Endothelial cell of umbilical vein (primary cell): ENCODE data around the gene NDUFA13. TPM values are rescaled to one million over a fixed set of nuclear protein-coding genes. Genes with fewer than 3 reads are reported as not detected.

Source experiments
- BruUV-seq: library from RNA; stranded (reverse); fragments of 400-500 nt; replicated peaks from 2 replicates; lab custom pipeline; 2021; lab: Mats Ljungman, UMichigan
- CTCF ChIA-PET: fragments of 300-600, 350-600 bp; sonication (Branson Sonifier 250); formaldehyde crosslinking; loops from one replicate; lab custom pipeline; 2021; ENCODE audit warnings: antibody characterized with exemption, inconsistent platforms; lab: Charles Lee
- POLR2A ChIA-PET: fragments of 300-600, 350-600 bp; sonication (Branson Sonifier 250); formaldehyde crosslinking; loops from one replicate; lab custom pipeline; 2021; ENCODE audit warnings: antibody characterized with exemption, inconsistent platforms; lab: Charles Lee
- DNase-seq: peaks from one replicate; pipeline ENCODE4 v3.0.0-alpha.2; 2011; ENCODE audit warnings: low read depth, low spot score
- FAIRE-seq: peaks from 2 replicates; lab custom pipeline; 2011; peaks lifted over from hg19 to GRCh38; lab: Jason Lieb, UNC
- H2AFZ ChIP-seq: 2 replicates; pipeline ENCODE4 v1.6.0; 2012; ENCODE audit warnings: low read depth, low read length, control low read depth, inconsistent platforms
- H3K27ac ChIP-seq: 2 replicates; pipeline ENCODE4 v1.5.1; 2011; ENCODE audit warnings: low read depth, mild to moderate bottlenecking, control low read depth, low read length, moderate library complexity; ENCODE audit not compliant: insufficient read depth
- H3K27me3 ChIP-seq, 2 experiments: 2 replicates each; pipeline versions ENCODE4 v1.6.0 to v1.6.1; 2011; ENCODE audit warnings: low read length in 2 of 2, mixed read lengths in 1 of 2; ENCODE audit not compliant: control insufficient read depth in 2 of 2, insufficient read depth in 2 of 2
- H3K36me3 ChIP-seq, 2 experiments: 2 replicates in 1 of 2; 3 replicates in 1 of 2; pipeline ENCODE4 v1.5.1; 2011; ENCODE audit warnings: low read length in 2 of 2, mild to moderate bottlenecking in 1 of 2, moderate library complexity in 1 of 2; ENCODE audit not compliant: control insufficient read depth in 2 of 2, insufficient read depth in 2 of 2; ENCODE audit errors: extremely low read depth in 1 of 2
- H3K4me1 ChIP-seq: 3 replicates; pipeline ENCODE4 v1.5.1; 2011; ENCODE audit warnings: mild to moderate bottlenecking, low read length; ENCODE audit not compliant: control insufficient read depth, insufficient read depth; ENCODE audit errors: extremely low read depth
- H3K4me2 ChIP-seq: 2 replicates; pipeline ENCODE4 v1.6.1; 2011; ENCODE audit warnings: low read length, control low read depth, mixed read lengths; ENCODE audit not compliant: insufficient read depth
- H3K4me3 ChIP-seq, 3 experiments: fragments of 200-600 bp in 1 of 3; sonication (generic), shearing (Covaris generic) in 1 of 3; replicated peaks in 1 of 3; 2 replicates each; pipeline ENCODE4 v1.5.1; 2011 to 2016; ENCODE audit warnings: control low read depth in 3 of 3, low read length in 3 of 3, mild to moderate bottlenecking in 2 of 3, inconsistent platforms in 1 of 3, low read depth in 1 of 3, moderate library complexity in 1 of 3; ENCODE audit not compliant: insufficient read depth in 1 of 3
- H3K79me2 ChIP-seq: 2 replicates; pipeline ENCODE4 v1.6.0; 2012; ENCODE audit warnings: low read length, inconsistent platforms; ENCODE audit not compliant: control insufficient read depth, insufficient read depth
- H3K9ac ChIP-seq: replicated peaks from 2 replicates; pipeline ENCODE3; 2011; ENCODE audit warnings: low read length, control low read depth; ENCODE audit not compliant: insufficient read depth; ENCODE audit errors: extremely low read depth
- H3K9me1 ChIP-seq: replicated peaks from 3 replicates; pipeline ENCODE4 v1.6.0; 2011; ENCODE audit warnings: mild to moderate bottlenecking, low read length; ENCODE audit not compliant: control insufficient read depth, insufficient read depth; ENCODE audit errors: extremely low read depth
- H3K9me3 ChIP-seq: replicated peaks from 2 replicates; pipeline ENCODE4 v1.5.1; 2012; ENCODE audit warnings: low read length, inconsistent platforms; ENCODE audit not compliant: control insufficient read depth, insufficient read depth
- H4K20me1 ChIP-seq: replicated peaks from 2 replicates; pipeline ENCODE3; 2011; ENCODE audit warnings: mild to moderate bottlenecking, low read length; ENCODE audit not compliant: control insufficient read depth, insufficient read depth; ENCODE audit errors: extremely low read depth
- CTCF ChIP-seq, 2 donors: IDR thresholded peaks; 1 replicate in 1 of 2; 2 replicates in 1 of 2; pipeline ENCODE4 v1.5.1; 2011; ENCODE audit warnings: low read length in 2 of 2, mild to moderate bottlenecking in 2 of 2, moderate library complexity in 2 of 2, control low read depth in 1 of 2, inconsistent platforms in 1 of 2, low read depth in 1 of 2; ENCODE audit not compliant: insufficient read depth in 1 of 2; ENCODE audit errors: extremely low read depth in 1 of 2
- EZH2 ChIP-seq: IDR thresholded peaks from 2 replicates; pipeline ENCODE4 v1.6.1; 2012; ENCODE audit warnings: borderline replicate concordance, low read depth, mild to moderate bottlenecking, moderate library complexity, low read length, inconsistent platforms; ENCODE audit not compliant: severe bottlenecking
- GATA2 ChIP-seq: IDR thresholded peaks from 2 replicates; pipeline ENCODE4 v1.7.0; 2011; ENCODE audit warnings: low read depth, mild to moderate bottlenecking, moderate library complexity, mixed read lengths, low read length; ENCODE audit not compliant: insufficient read length, insufficient read depth
- MAX ChIP-seq: IDR thresholded peaks from 2 replicates; pipeline ENCODE4 v1.6.1; 2011; ENCODE audit not compliant: insufficient read depth, insufficient read length
- MYC ChIP-seq: IDR thresholded peaks from one replicate; pipeline ENCODE4 v1.6.1; 2011; ENCODE audit warnings: mild to moderate bottlenecking, low read depth, low read length
- POLR2A ChIP-seq: IDR thresholded peaks from 2 replicates; pipeline ENCODE4 v1.6.1; 2012; ENCODE audit warnings: low read depth, mild to moderate bottlenecking, control low read depth, low read length
- dilution Hi-C: fragments of 300-500 bp; cut with MboI; formaldehyde crosslinking; loops from one replicate; pipeline ENCODE4 v1.15.0; 2019; ENCODE audit warnings: low sequenced_read_pairs; ENCODE audit not compliant: extremely low pct_ligation_motif_present
- intact Hi-C: fragments of 100-400 bp; cut with micrococcal nuclease; formaldehyde crosslinking; loops from one replicate; pipeline ENCODE4 v1.10.0; 2022
- polyA plus RNA-seq, 4 experiments: library from polyadenylated mRNA; depleted of rRNA in 3 of 4; stranded (reverse) in 3 of 4; unstranded in 1 of 4; fragments of >200 nt; gene quantifications; 2 replicates each; pipeline versions ENCODE4 v1.2.1 to v1.2.3, GENCODE V29; 2011 to 2012; ENCODE audit warnings: missing spikeins in 1 of 4
- total RNA-seq: library from RNA; stranded (reverse); gene quantifications from 2 replicates; pipeline ENCODE4 v1.2.3, GENCODE V29; 2021

The NDUFA13 gene
- total and polyA plus RNA-seq, 2 donors (not counting 3 experiments of a cell fraction or from before 2014, with no cell fraction given): 246 to 799 TPM

GRCh38 chr19:19554074-19555023 lies 38.3 kb downstream of the NDUFA13 start:
- Histone ChIP-seq H3K4me3 (no peak overlapping the region), H4K20me1 (no peaks in the 10 kb centered on the region), H3K27ac (no peak overlapping the region), H3K79me2 (no peaks in the 10 kb centered on the region), H3K27me3 (no peaks in the 10 kb centered on the region), H3K4me2 (no peak overlapping the region), H3K4me1 (no peaks in the 10 kb centered on the region), H3K9me3 (no peaks in the 10 kb centered on the region), H2AFZ (no peak overlapping the region), H3K9me1 (no peaks in the 10 kb centered on the region), H3K36me3 (no peaks in the 10 kb centered on the region), H3K9ac (no peak overlapping the region)
- DNase-seq: no peak
- TF ChIP-seq MYC: no peak
- no peak for TF ChIP-seq POLR2A
- TF ChIP-seq GATA2: no peak
- peak; percentile 61 to 80 for TF ChIP-seq CTCF (IDR thresholded peaks at IDR 0.05; ENCODE audit: extremely low read depth in 1 of 2, insufficient read depth in 1 of 2, low read depth in 1 of 2, low read length in 2 of 2)
- TF ChIP-seq EZH2: no peak
- no peak for TF ChIP-seq MAX
- no peak for FAIRE-seq
- dilution Hi-C loops: no loop called here
- intact Hi-C loops: loop anchor here (1.0 to 5.0 kb wide), 2 partner anchors 22 to 88 kb away; partner anchors contain the start of gene GMIP
- ChIA-PET POLR2A (interaction anchor here (0.5 kb wide), 1 partner anchor 50 kb away, joined by 3 read pairs; no protein-coding TSS in a partner anchor), CTCF (interaction anchor here (0.5 to 2.8 kb wide), 10 partner anchors 11 to 74 kb away, joined by 3 to 45 read pairs (median 5); partner anchors contain the start of gene YJEFN3)
- BruUV-seq: no TSS peak
